GM20000 (cell line): ENCODE measurements around the gene DSTYK.
"Not testable (repeated sequence)": the region's sequence is repeated elsewhere in the genome, so short reads cannot be mapped to it uniquely, and the experiment has no call there.

ENCODE experiments used
- DNase-seq: peaks from one replicate; pipeline ENCODE4 v3.0.0; 2012; ENCODE audit warnings: low spot score
- TF ChIP-seq, protein P1 (sequence below): IDR thresholded peaks from 2 replicates; pipeline ENCODE4 v1.5.1; 2012; ENCODE audit warnings: mild to moderate bottlenecking, control low read depth; ENCODE audit errors: extremely low read depth, missing control alignments

The DSTYK gene

DNA sequence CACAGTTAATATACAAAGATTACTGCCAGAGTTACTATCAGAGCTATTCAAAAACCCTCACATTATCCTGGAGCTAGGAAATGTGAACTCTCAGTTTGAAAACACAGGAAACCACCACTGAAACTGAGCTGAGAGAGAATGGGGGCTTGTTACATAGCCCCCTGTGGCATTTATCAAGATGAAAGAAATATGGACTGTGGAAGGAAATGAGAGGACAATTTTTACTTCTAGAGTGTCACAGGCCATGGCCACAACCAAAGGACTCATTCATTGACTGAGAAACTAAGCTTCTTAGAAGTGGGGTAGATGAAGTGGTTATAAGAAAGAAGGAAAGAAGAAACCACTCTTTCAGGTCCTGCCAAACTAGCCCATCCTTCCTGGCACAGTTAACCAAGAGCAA is 25.3 kb downstream of the DSTYK start:
- TF ChIP-seq, protein P1, sequence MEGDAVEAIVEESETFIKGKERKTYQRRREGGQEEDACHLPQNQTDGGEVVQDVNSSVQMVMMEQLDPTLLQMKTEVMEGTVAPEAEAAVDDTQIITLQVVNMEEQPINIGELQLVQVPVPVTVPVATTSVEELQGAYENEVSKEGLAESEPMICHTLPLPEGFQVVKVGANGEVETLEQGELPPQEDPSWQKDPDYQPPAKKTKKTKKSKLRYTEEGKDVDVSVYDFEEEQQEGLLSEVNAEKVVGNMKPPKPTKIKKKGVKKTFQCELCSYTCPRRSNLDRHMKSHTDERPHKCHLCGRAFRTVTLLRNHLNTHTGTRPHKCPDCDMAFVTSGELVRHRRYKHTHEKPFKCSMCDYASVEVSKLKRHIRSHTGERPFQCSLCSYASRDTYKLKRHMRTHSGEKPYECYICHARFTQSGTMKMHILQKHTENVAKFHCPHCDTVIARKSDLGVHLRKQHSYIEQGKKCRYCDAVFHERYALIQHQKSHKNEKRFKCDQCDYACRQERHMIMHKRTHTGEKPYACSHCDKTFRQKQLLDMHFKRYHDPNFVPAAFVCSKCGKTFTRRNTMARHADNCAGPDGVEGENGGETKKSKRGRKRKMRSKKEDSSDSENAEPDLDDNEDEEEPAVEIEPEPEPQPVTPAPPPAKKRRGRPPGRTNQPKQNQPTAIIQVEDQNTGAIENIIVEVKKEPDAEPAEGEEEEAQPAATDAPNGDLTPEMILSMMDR = no peak
- DNase-seq = no peak

DNA sequence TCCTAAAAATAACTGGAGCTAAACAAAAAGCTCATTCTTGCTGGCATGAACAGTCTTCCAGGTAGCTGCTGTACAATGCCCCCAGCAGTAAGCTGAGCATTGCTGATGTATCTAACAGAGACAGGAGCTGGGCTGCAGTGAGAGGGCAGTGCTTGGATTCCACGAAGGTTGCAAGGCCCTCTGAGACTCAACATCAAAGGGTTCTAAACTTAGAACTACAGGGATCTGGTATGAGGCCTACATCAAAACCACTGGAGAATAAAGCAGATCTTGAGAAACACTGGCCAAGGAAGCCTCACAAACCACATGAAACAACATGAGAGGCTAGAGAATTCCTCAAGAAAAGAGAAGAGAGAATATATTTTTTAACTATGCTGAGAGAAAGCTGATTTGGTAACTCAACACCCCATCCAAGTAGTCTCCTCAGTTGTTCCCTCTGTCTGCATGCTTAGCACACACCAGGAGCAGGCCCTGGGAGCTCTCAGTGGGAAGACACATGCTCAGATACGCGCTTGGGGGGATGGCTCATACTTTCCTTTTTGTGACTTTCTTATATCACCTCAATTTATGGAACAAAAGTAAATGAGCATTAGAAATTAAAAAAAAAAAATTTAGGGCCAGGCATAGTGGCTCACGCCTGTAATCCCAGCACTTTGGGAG is 27.7 kb downstream of the DSTYK start:
- TF ChIP-seq, protein P1 = no peak
- DNase-seq = no peak

GRCh38 chr1:205182930-205183329 is 28.6 kb downstream of the DSTYK start:
- TF ChIP-seq, protein P1 = no peak
- no peak for DNase-seq

DNA sequence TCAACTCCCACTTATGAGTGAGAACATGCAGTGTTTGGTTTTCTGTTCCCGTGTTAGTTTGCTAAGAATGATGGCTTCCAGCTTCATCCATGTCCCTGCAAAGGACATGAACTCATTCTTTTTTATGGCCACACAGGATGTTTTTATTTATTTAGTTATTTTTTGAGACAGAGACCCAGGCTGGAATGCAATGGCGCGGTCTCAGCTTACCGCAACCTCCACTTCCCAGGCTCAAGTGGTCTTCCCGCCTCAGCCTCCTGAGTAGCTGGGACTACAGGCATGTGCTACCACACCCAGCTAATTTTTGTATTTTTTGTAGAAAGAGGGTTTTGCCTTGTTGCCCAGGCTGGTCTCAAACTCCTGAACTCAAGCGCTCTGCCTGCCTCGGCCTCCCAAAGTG is 31.2 kb downstream of the DSTYK start:
- not testable (repeated sequence) for DNase-seq

DNA sequence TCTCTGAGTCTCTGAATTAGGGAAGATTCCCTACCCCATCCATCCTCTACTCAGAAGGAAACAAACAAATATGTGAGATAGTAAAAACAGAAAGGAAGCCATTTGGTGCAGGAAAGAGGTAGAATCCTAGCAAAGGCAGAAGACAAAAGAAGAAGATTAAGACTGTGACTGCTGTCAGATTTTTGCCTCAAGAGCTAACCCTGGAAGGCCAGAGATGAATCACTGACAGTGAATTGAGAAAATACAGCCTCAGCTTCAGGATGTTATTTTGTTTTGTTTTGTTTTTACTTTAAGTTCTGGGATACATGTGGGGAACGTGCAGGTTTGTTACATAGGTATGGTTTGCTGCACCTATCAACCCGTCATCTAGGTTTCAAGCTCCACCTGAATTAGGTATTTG is 31.7 kb downstream of the DSTYK start:
- no peak for DNase-seq

DNA sequence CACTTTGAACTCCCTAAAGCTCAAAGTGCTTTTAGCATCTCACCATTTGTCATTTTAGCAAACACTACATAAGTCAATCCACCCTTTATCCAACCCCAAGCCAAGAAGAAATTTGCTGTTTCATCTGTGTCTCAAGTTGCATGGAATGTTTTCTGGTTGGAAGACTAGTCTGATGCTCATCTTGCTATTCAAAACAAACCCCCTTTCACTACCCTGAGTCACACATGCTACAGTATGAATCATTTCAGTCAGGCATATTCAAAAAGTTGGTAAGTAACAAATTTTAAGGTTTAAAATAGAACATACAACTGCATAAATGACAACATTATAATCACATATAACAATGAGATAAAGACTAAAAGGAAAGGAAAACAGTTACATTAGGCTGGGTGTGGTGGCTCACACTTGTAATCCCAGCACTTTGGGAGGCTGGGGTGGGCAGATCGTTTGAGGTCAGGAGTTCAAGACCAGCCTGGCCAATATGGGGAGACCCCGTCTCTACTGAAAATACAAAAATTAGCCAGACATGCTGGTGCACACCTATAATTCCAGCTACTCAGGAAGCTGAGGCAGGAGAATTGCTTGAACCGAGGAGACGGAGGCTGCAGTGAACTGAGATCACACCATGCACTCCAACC is 38.7 kb downstream of the DSTYK start:
- TF ChIP-seq, protein P1 = no peak
- DNase-seq = no peak

More for the DNA sequence above, 31.7 kb downstream of the DSTYK start:
- TF ChIP-seq, protein P1 = no peak

DNA sequence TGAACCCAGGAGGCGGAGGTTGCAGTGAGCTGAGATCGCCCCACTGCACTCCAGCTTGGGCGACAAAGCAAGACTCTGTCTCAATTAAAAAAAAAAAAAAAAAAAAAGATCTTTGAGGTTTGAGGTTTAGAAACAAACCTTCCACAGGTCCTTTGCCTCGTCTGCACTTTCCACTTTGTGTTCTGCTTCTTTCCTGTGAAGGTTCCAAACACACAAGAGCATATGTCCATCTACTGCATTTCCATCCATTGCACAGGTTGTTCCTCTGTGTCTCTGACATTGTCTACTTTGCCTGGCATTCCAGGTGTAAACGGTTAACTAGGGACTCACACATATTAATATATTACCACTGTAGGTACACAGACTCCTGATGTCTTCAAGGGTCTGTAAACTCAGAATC is 40.1 kb downstream of the DSTYK start:
- TF ChIP-seq, protein P1 = no peak
- DNase-seq = no peak
